WTC11 (cell line): ENCODE data around the gene VANGL1.

ENCODE experiments used
- NFYB ChIP-seq: sonication (generic); formaldehyde crosslinking; conservative IDR thresholded peaks from 2 replicates; pipeline ENCODE4 v1.8.0; 2022; ENCODE audit warnings: low read depth, missing genetic modification reagents
- RORB ChIP-seq: fragments of 250-450 bp; sonication (Bioruptor Pico); IDR thresholded peaks from 2 replicates; pipeline ENCODE4 v1.9.0; 2021; ENCODE audit warnings: mild to moderate bottlenecking
- SP1 ChIP-seq: sonication (generic); formaldehyde crosslinking; conservative IDR thresholded peaks from 2 replicates; pipeline ENCODE4 v1.8.1; 2022; ENCODE audit warnings: missing genetic modification reagents
- TF ChIP-seq, protein P1 (sequence below): fragments of 200-600 bp; IDR thresholded peaks from 2 replicates; pipeline ENCODE4 v1.8.0; 2022; ENCODE audit warnings: antibody characterized with exemption
- TF ChIP-seq, protein P2 (sequence below): sonication (generic); formaldehyde crosslinking; IDR thresholded peaks from 2 replicates; pipeline ENCODE4 v1.8.1; 2022; ENCODE audit warnings: mild to moderate bottlenecking, moderate library complexity, missing genetic modification reagents

DNA sequence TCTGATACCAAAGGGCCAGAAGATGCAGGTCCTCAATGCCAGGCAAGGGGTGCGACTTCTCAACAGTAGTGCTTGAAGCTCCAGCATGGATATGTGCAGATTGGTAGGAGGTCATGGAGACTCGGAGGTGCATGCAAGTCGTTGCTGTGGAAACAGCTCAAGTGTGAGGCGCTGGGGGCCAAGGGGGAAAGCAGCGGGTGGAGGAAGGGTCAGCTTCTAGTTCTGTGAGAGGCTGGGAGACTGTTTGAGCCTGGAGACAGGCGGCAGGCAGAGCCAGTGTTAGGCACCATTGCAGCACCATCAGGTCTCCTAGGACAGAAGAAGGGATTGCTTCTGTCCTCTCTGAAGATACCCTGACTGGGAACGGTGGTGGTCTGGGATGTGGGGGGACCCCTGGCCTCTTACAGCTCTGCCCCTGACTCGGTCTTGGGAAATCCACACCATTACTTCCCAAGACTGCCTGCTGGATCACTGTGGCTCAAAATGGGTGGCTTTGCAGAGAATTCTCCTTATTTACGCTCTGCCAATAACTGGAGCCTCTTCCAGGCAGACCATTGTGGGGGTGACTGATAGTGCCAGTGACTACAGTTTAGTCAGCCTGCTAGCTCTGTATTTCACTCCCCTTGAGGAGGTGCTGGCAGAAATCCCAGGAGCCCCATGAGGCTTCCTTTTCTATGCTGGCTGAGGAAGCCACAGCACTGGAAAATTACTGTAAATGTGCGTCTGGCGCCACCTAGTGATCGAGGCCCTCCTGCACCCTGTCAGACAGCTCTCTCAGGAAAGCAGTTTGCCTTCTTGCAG, 46.3 kb upstream of the VANGL1 start:
- TF ChIP-seq, protein P1, sequence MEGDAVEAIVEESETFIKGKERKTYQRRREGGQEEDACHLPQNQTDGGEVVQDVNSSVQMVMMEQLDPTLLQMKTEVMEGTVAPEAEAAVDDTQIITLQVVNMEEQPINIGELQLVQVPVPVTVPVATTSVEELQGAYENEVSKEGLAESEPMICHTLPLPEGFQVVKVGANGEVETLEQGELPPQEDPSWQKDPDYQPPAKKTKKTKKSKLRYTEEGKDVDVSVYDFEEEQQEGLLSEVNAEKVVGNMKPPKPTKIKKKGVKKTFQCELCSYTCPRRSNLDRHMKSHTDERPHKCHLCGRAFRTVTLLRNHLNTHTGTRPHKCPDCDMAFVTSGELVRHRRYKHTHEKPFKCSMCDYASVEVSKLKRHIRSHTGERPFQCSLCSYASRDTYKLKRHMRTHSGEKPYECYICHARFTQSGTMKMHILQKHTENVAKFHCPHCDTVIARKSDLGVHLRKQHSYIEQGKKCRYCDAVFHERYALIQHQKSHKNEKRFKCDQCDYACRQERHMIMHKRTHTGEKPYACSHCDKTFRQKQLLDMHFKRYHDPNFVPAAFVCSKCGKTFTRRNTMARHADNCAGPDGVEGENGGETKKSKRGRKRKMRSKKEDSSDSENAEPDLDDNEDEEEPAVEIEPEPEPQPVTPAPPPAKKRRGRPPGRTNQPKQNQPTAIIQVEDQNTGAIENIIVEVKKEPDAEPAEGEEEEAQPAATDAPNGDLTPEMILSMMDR: peak; percentile 88
- no peak for TF ChIP-seq RORB
- TF ChIP-seq, protein P2, sequence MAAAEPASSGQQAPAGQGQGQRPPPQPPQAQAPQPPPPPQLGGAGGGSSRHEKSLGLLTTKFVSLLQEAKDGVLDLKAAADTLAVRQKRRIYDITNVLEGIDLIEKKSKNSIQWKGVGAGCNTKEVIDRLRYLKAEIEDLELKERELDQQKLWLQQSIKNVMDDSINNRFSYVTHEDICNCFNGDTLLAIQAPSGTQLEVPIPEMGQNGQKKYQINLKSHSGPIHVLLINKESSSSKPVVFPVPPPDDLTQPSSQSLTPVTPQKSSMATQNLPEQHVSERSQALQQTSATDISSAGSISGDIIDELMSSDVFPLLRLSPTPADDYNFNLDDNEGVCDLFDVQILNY (CRISPR knock-in tag): no peak
- no peak for TF ChIP-seq NFYB (CRISPR knock-in tag)
- TF ChIP-seq SP1 (CRISPR knock-in tag): no peak
